ENCODE data around the gene CREB5. TPM values are rescaled to one million over a fixed set of nuclear protein-coding genes. Genes with fewer than 3 reads are reported as not detected.

CREB5 gene
- total RNA-seq, 4 donors from 2014 or later: 11.9 to 25.3 (median 14.4) TPM

DNA sequence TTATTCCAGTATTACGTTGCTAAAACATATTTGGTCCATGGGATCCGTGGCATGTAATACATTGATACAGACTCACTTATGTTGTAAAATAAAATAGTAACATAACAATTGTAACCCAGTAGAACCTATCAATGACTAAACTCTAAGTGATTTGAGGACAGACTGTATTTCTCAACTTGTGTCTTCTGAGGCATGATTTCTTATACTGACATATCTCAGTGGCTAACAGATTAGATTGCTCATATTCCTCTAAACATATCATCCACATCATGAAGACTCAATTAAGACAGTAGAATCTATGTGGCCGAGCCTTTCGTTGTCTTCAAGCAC, 72.3 kb downstream of the CREB5 start:
- no peak for TF ChIP-seq CTCF (IDR thresholded peaks at IDR 0.05; ENCODE audit: low read depth)

- no peak for TF ChIP-seq CTCF (IDR thresholded peaks at IDR 0.05; ENCODE audit: low read depth)
Measured at GRCh38 chr7:28487487-28487886, 75.2 kb downstream of the CREB5 start.

DNA sequence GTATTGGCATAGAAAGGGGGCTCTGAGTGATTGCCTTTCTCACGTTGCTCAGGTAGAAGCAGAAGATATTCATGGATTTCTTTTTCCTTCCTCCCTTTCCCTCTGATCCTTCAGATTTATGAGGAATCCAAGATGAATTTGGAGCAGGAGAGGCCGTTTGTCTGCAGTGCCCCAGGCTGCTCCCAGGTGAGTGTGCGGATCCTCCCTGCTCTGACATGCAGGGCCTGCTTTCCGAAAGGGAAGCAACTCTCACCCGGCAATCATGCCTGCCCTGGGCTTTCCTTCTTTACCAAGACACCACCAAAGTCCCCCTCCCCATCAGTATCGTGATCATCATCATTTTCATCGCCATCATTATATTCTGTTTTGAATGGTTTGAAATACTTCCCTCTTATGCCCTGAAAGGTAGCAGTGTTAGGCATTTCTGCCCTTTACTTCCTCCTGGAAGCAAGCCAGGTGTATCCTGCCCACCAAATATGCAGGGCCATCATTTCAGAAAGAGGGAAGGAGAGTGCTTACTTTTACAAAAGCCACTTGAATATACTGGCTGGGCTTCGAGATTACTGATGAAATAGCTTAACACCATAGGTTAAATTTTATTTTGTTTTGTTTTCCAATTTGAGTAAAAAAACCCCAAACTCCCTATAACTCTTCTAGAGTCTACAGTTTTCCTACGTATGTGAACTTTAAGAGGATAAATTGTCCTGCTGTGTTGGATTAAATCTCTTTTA, 75.9 kb downstream of the CREB5 start:
- TF ChIP-seq CTCF (IDR thresholded peaks at IDR 0.05; ENCODE audit: low read depth): no peak

DNA sequence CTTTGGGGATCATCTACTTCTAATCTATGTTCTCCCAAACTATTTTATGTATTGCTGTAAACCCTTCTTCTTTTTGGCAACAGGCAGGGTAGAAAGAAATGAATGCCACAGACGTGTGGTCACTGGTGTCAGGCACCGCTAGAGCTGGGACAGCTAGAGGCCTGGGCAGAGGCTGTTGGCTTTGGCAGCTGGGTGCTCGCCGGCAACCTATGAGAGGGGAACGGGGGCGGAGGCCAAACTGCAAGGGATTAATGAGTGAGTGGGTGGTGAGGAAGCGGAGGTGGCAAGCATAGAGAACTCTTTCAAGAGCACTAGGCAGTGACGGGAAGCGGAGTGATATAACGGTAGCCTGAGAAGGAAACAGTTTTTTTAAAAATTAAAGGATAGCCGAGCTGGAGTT, 78.5 kb downstream of the CREB5 start:
- TF ChIP-seq CTCF (IDR thresholded peaks at IDR 0.05; ENCODE audit: low read depth): no peak

DNA sequence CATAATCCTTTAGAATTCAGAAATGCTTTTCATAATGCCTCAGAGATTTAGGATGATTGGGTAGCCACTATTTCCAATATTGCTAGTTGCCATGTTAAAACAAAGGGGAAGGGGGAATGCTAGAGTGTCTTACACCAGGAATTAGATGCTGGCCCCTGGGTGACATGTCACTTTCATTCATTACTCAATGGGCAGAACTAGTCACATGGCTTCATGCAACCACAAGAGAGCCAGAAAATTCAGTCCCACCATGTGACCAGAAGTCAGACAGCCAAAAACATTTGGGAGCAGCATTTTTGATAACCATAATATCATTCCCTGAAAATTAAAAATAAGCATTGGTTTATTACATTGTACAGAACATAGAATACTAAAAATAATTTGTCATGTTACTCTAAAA, 81.2 kb downstream of the CREB5 start:
- TF ChIP-seq CTCF (IDR thresholded peaks at IDR 0.05; ENCODE audit: low read depth): no peak

- no peak for TF ChIP-seq CTCF (IDR thresholded peaks at IDR 0.05; ENCODE audit: low read depth)
Measured at GRCh38 chr7:28497009-28497408, 84.7 kb downstream of the CREB5 start.

DNA sequence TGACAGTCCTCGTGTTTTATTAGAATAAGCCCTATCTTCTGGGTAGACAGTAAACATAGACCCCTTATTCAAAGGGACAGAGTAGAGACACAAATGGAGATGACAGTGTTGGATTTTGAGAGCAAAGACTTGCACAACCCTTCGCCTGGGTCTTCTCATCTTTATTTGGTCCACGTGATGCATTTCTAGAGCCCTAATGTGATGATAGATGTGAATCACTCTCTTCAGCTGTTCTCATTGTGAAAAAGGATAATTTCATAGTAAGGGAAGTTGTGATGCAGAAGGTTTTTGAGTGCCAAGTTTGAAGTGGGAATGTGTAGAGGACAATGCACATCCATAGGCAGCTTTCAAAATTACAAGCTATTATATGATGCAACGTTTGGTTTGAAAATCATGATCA, 86.3 kb downstream of the CREB5 start:
- no peak for TF ChIP-seq CTCF (IDR thresholded peaks at IDR 0.05; ENCODE audit: low read depth)

All from subcutaneous adipose tissue (tissue), 4 donors.